ENCODE results near the gene PPP2R1A.
"Not testable (repeated sequence)": the region's sequence is repeated elsewhere in the genome, so short reads cannot be mapped to it uniquely, and the experiment has no call there.

The PPP2R1A gene

GRCh38 chr19:52248241-52248640 lies 58.4 kb downstream of the PPP2R1A start:
- DNase-seq, result peak; percentile 67

DNA sequence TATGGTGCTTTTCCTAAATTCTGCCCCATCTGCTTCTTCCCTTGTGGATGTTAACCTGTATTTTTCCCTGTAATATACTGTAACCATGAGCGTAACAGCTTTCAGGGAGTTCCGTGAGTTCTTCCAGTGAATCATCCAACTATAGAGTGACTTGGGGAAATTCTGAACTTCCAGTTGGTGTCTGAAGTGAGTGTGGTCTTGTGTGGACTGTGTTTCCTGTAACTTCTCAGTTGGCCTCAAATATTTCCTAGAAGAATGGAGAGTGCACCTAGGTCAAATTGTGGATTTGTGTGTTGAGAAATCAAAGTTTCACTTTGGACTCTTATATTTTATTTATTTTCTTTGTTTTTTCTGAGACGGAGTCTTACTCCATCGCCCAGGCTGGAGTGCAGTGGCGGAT lies 68.6 kb downstream of the PPP2R1A start:
- no peak for DNase-seq

- DNase-seq, result not testable (repeated sequence)
These were observed 75.7 kb downstream of the PPP2R1A start for GRCh38 chr19:52265556-52265955.

DNA sequence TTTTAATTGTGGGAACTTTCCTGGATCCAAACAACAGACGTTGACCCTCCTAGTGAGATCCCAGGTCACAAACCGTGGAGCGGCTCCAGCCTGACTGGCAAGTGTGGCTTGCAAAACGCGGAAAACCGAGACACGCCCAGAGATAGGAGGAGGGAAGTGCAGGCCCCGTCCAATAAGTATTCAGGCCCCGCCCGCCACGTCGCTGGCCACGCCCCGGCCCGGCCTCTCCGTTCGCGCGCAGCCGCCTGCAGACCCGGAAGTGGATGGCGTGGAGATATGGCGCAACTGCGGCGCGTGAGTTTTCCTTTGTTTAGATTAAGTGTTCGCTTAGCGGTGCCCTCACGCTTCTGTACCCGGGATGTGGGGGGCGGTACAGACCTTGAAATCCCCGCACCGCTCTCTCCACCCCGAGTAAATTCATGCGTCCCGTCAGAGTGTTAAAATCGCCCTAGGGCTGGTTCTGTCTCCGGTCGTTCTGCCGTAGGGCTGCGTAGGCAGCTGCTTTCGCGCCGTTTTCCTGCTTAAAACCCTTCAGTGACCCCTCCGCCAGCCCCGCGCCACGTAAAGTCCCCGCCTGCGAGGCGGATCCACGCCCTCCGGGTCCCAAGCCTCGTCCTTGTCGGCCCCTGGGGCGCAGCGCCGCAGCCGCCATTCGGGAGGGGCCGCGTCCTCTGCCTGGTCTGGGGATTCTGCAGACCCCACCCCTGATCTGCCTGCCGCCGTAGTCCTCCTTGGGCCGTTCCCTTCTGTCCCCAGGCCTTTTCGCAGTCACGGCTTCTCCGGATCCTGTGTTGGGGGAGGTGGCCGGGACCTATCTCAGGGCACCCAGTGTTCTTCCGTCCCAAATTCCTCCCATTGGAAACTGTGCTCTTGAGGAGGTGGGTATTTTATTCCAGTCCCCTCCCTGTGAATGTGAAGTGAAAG lies 79.7 kb downstream of the PPP2R1A start, which contains the start of gene ZNF766:
Gene ZNF766, plus strand, starts transcription at position 250 of the 924 bp plus-strand sequence. Its CDS starts 27 bp downstream, at position 277.
- peak; percentile 98 for DNase-seq

DNA sequence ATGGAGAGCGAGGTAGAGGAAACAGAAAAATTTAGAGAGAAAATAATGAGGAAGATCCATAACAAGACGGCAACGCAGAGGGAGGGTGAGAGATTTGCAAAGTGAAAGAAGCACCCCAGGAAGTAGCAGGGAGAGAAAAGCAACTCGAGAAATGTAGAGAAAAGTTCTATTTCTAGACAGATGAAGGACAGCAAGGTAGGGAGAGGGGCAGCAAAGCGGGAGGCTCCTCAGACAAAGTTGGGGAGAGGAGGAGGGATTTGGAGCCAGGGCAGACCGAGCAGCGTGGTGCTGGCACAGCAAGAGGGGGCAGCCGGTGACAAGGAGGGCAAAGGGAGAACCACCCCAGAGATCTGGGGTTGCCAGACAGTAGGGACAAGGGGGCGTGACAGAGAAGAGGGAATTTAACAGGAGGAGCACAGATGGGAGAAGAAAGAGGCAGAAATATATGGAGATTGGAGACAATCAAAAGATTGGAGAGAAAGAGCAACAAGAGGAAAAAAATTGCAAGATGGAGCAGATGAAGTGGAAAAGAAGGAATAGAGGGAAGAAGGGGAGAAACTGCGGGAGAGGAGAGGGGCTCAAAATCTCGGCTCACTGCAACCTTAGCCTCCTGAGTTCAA lies 80.5 kb downstream of the PPP2R1A start:
- DNase-seq, result no peak

DNA sequence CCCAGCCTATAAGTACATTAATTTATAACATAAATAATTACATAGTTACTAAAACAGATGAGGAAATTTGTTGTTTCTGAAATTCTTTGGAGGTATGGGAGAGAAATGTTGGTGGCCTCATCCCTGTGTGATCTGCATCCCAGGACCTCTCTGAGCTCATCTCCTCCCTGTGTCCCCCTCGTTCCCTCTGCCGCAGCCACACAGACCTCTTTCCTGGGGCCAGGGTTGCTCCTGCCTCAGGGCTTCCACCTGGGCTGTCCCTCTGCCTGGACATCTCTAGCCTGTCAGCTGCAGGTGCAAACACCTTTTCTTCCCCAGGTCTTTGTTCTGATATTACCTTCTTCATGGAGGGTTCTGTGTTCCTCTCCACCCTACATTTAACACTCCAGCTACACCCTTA lies 83.4 kb downstream of the PPP2R1A start:
- DNase-seq, result no peak

- DNase-seq, result no peak
These were observed 84.3 kb downstream of the PPP2R1A start for GRCh38 chr19:52274191-52274590.

- no peak for DNase-seq
These were observed 86.1 kb downstream of the PPP2R1A start for GRCh38 chr19:52275988-52276387.

DNA sequence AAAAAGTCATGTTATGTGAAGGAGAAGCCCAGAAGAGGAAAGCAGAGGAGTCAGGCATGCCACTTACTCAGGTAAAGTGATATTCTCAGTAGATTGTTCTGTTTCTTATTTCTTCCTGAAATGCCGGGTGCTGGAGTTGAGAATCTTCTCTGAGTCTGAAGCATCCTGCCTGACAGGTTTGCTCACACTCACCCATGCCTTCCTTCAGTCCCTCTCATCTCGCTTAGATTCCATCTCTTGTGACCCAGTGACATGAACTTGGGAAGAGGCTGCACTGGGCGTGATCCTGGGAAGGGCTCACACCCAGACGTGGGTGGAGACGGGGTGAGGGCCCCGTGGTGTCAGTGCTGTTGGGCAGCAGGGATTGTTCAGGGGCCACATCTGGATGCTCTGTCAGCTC lies 87.6 kb downstream of the PPP2R1A start:
- DNase-seq, result no peak
